IMR-90 (cell line): Measurements from ENCODE around the gene CRACR2B. TPM values are rescaled to one million over a fixed set of nuclear protein-coding genes. Genes with fewer than 3 reads are reported as not detected.

ENCODE experiments used
- ATAC-seq: fragments of 200-7000 bp; cut with Tn5 transposase; 2 replicates; pipeline ENCODE4 v1.9.1; 2020; ENCODE audit warnings: low read depth, mild to moderate bottlenecking, moderate library complexity
- BruUV-seq: library from RNA; stranded (reverse); fragments of 400-500 nt; replicated peaks from 2 replicates; lab custom pipeline; 2021; lab: Mats Ljungman, UMichigan
- CTCF ChIA-PET: fragments of 300-600 bp; formaldehyde crosslinking; extraction: SDS; loops from one replicate; lab custom pipeline; 2021; ENCODE audit warnings: antibody characterized with exemption; lab: Yijun Ruan, JAX
- POLR2A ChIA-PET: fragments of 300-600 bp; sonication (Branson Sonifier 250); formaldehyde crosslinking; loops from one replicate; lab custom pipeline; 2022; ENCODE audit warnings: antibody characterized with exemption; ENCODE audit not compliant: unreplicated experiment; lab: Charles Lee
- DNase-seq: peaks from one replicate; pipeline ENCODE4 v3.0.0; 2013
- H2AFZ ChIP-seq: replicated peaks from 2 replicates; pipeline ENCODE3; 2013; ENCODE audit warnings: low read length, mild to moderate bottlenecking; ENCODE audit not compliant: poor library complexity
- H2AK5ac ChIP-seq: 2 replicates; pipeline ENCODE4 v1.6.1; 2013; ENCODE audit warnings: low read depth, low read length, inconsistent platforms
- H2AK9ac ChIP-seq: replicated peaks from 2 replicates; pipeline ENCODE3; 2013; ENCODE audit warnings: mild to moderate bottlenecking, low read depth, low read length, moderate library complexity; ENCODE audit not compliant: poor library complexity
- H2BK120ac ChIP-seq: 2 replicates; pipeline ENCODE4 v1.6.1; 2013; ENCODE audit warnings: low read depth, low read length, inconsistent platforms
- H2BK15ac ChIP-seq: 3 replicates; pipeline ENCODE4 v1.6.1; 2013; ENCODE audit warnings: low read depth, low read length, inconsistent platforms
- H2BK20ac ChIP-seq: 2 replicates; pipeline ENCODE4 v1.6.1; 2013; ENCODE audit warnings: low read depth, mild to moderate bottlenecking, inconsistent platforms, low read length, moderate library complexity
- H2BK5ac ChIP-seq: 2 replicates; pipeline ENCODE4 v1.6.1; 2013; ENCODE audit warnings: mild to moderate bottlenecking, low read depth, low read length, inconsistent platforms; ENCODE audit not compliant: poor library complexity, severe bottlenecking
- H3K14ac ChIP-seq: replicated peaks from 2 replicates; pipeline ENCODE4 v1.6.1; 2013; ENCODE audit warnings: low read depth, low read length, inconsistent platforms
- H3K18ac ChIP-seq: 2 replicates; pipeline ENCODE4 v1.6.1; 2013; ENCODE audit warnings: low read depth, low read length, control low read depth
- H3K23ac ChIP-seq: 2 replicates; pipeline ENCODE4 v1.6.1; 2013; ENCODE audit warnings: low read depth, low read length, inconsistent platforms
- H3K27ac ChIP-seq: 2 replicates; pipeline ENCODE4 v1.5.1; 2013; ENCODE audit warnings: mild to moderate bottlenecking, control low read depth, low read length; ENCODE audit not compliant: insufficient read depth
- H3K27me3 ChIP-seq: 2 replicates; pipeline ENCODE4 v1.6.1; 2013; ENCODE audit warnings: low read length; ENCODE audit not compliant: control insufficient read depth, insufficient read depth
- H3K36me3 ChIP-seq: 2 replicates; pipeline ENCODE4 v1.6.1; 2013; ENCODE audit warnings: low read length, mixed read lengths; ENCODE audit not compliant: control insufficient read depth, insufficient read depth
- H3K4ac ChIP-seq: 2 replicates; pipeline ENCODE4 v1.6.1; 2013; ENCODE audit warnings: low read depth, low read length, inconsistent platforms
- H3K4me1 ChIP-seq: 2 replicates; pipeline ENCODE4 v1.6.1; 2013; ENCODE audit warnings: low read length, mixed read lengths; ENCODE audit not compliant: control insufficient read depth, insufficient read depth
- H3K4me2 ChIP-seq: 2 replicates; pipeline ENCODE4 v1.6.1; 2013; ENCODE audit warnings: low read depth, mild to moderate bottlenecking, control low read depth, low read length, moderate library complexity
- H3K4me3 ChIP-seq: 2 replicates; pipeline ENCODE4 v1.5.1; 2013; ENCODE audit warnings: low read depth, mild to moderate bottlenecking, control low read depth, low read length, moderate library complexity; ENCODE audit not compliant: insufficient read depth
- H3K56ac ChIP-seq: 2 replicates; pipeline ENCODE4 v1.6.1; 2013; ENCODE audit warnings: low read length, inconsistent platforms; ENCODE audit not compliant: insufficient read depth; ENCODE audit errors: extremely low read depth
- H3K79me1 ChIP-seq, 2 experiments: 2 replicates each; pipeline ENCODE4 v1.6.1; 2013; ENCODE audit warnings: low read length in 2 of 2, inconsistent platforms in 1 of 2, low read depth in 1 of 2
- H3K9ac ChIP-seq: 2 replicates; pipeline ENCODE4 v1.6.1; 2013; ENCODE audit warnings: low read depth, low read length, control low read depth
- H3K9me1 ChIP-seq: 2 replicates; pipeline ENCODE4 v1.6.1; 2013; ENCODE audit warnings: low read length, inconsistent platforms; ENCODE audit not compliant: insufficient read depth
- H3K9me3 ChIP-seq: 2 replicates; pipeline ENCODE4 v1.6.1; 2013; ENCODE audit warnings: low read length; ENCODE audit not compliant: control insufficient read depth, insufficient read depth
- H4K20me1 ChIP-seq: 2 replicates; pipeline ENCODE4 v1.6.1; 2013; ENCODE audit warnings: low read length, inconsistent platforms; ENCODE audit not compliant: insufficient read depth
- H4K5ac ChIP-seq: 2 replicates; pipeline ENCODE4 v1.6.1; 2013; ENCODE audit warnings: mild to moderate bottlenecking, low read depth, low read length, control low read depth
- H4K8ac ChIP-seq, 2 experiments: 2 replicates each; pipeline ENCODE4 v1.6.1; 2013; ENCODE audit warnings: low read depth in 2 of 2, low read length in 2 of 2, control low read depth in 1 of 2, inconsistent platforms in 1 of 2
- H4K91ac ChIP-seq: 2 replicates; pipeline ENCODE4 v1.6.1; 2013; ENCODE audit warnings: low read depth, low read length, inconsistent platforms; ENCODE audit not compliant: insufficient read depth
- FOS ChIP-seq: fragments of 150-350 bp; IDR thresholded peaks from 2 replicates; pipeline ENCODE4 v1.6.1; 2016; ENCODE audit warnings: low read depth, low read length
- MAFK ChIP-seq: IDR thresholded peaks from 2 replicates; pipeline ENCODE4 v1.6.1; 2012; ENCODE audit warnings: low read depth, low read length, improper control_type of control experiment
- MXI1 ChIP-seq: IDR thresholded peaks from 2 replicates; pipeline ENCODE4 v1.6.1; 2012; ENCODE audit warnings: low read depth, mild to moderate bottlenecking, low read length, moderate library complexity, borderline replicate concordance
- NFE2L2 ChIP-seq: fragments of 150-350 bp; IDR thresholded peaks from 2 replicates; pipeline ENCODE4 v1.6.1; 2016; ENCODE audit warnings: low read depth, mild to moderate bottlenecking, low read length
- WGBS, 2 experiments: methylation state at CpG; one replicate each; pipeline versions ENCODE4 v1.1.5 to v1.1.7; 2013; ENCODE audit warnings: missing lambda C conversion rate in 2 of 2; ENCODE audit not compliant: insufficient read length in 1 of 2; ENCODE audit errors: extremely low coverage in 2 of 2; 5-methylcytosine and 5-hydroxymethylcytosine counted together
- dilution Hi-C: fragments of 300-500 bp; cut with HindIII; formaldehyde crosslinking; loops from one replicate; pipeline ENCODE4 v1.14.3; 2018; ENCODE audit warnings: low sequenced_read_pairs; ENCODE audit not compliant: unreplicated experiment
- in situ Hi-C: fragments of 300-500 bp; cut with MboI; formaldehyde crosslinking; loops from 3 replicates; pipeline ENCODE4 v1.14.3; 2019; ENCODE audit warnings: low sequenced_read_pairs, inconsistent platforms, mixed read lengths
- intact Hi-C: fragments of 100-400 bp; cut with micrococcal nuclease; formaldehyde crosslinking; loops from 2 replicates; pipeline ENCODE4 v1.10.0; 2022
- polyA plus RNA-seq, 3 experiments: library from polyadenylated mRNA; depleted of rRNA; stranded (reverse); fragments of >200 nt; gene quantifications; 2 replicates each; pipeline ENCODE4 v1.2.3, GENCODE V29; 2012; ENCODE audit warnings: low replicate concordance in 1 of 3
- total RNA-seq: library from RNA; depleted of rRNA; stranded (reverse); fragments of >200 nt; gene quantifications from 2 replicates; pipeline ENCODE4 v1.2.3, GENCODE V29; 2012
- TF ChIP-seq, protein P1 (sequence below): fragments of 150-350 bp; IDR thresholded peaks from 2 replicates; pipeline ENCODE4 v1.6.1; 2016; ENCODE audit warnings: low read depth, mild to moderate bottlenecking, low read length, moderate library complexity, borderline replicate concordance

Gene CRACR2B
- total and polyA plus RNA-seq, 2 of the 4 experiments (the other 2 are of a cell fraction): 0.54 to 2.5 TPM

DNA sequence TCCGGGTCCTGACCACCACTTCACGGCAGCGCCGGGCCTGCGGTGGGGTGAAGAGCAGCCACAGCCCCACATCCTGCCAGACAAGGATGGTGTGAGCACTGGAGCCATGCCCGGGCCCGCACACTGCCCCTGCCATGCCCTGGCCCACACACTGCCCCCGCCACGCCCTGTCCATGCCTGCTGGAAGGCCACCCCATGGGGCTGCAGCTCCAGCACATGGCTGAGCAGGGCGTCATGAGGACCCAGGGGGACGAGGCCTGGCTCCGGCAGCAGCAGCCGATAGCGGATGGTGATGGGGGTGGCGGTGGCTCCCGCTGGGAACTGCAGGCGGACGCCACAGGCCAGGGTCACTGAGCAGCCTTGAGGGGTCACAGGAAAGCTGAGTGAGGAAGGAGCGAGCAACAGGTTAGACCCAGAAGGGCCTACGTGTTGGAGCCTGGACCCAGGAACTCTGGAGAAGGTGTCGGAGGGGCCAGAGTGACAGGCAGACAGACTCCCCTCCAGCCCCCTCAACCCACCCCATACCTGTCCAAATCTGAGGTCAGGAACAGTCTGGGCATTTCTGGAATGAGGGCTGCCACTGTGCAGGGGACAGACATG is 25.6 kb upstream of the CRACR2B start:
- DNase-seq (no peak), ATAC-seq (no peak)
- Histone ChIP-seq H3K79me1 (peaks cover 2 to 29% of the 10 kb centered on the region in 2 experiments; a peak in 3 of 4 replicates), H3K9me3 (no peaks in the 10 kb centered on the region), H3K18ac (no peak overlapping the region), H2BK120ac (no peak overlapping the region), H3K27me3 (no peaks in the 10 kb centered on the region), H3K14ac (no peak overlapping the region), H2BK20ac (no peak overlapping the region), H4K91ac (no peak overlapping the region), H2AFZ (no peak overlapping the region), H4K20me1 (peaks cover 8% of the 10 kb centered on the region), H3K9me1 (no peaks in the 10 kb centered on the region), H2BK5ac (no peak overlapping the region), H4K8ac (no peak overlapping the region), H3K56ac (no peak overlapping the region), H3K23ac (no peak overlapping the region), H3K4me2 (no peak overlapping the region), H3K9ac (no peak overlapping the region), H3K36me3 (peaks cover 26% of the 10 kb centered on the region), H2BK15ac (no peak overlapping the region), H4K5ac (no peak overlapping the region), H2AK9ac (peak overlapping the region; percentile 82), H3K4me3 (no peak overlapping the region), H2AK5ac (no peak overlapping the region), H3K4ac (no peak overlapping the region), H3K27ac (no peak overlapping the region), H3K4me1 (peaks cover 18% of the 10 kb centered on the region)
- TF ChIP-seq MAFK (no peak), MXI1 (no peak), FOS (no peak), NFE2L2 (no peak)
- TF ChIP-seq, protein P1, sequence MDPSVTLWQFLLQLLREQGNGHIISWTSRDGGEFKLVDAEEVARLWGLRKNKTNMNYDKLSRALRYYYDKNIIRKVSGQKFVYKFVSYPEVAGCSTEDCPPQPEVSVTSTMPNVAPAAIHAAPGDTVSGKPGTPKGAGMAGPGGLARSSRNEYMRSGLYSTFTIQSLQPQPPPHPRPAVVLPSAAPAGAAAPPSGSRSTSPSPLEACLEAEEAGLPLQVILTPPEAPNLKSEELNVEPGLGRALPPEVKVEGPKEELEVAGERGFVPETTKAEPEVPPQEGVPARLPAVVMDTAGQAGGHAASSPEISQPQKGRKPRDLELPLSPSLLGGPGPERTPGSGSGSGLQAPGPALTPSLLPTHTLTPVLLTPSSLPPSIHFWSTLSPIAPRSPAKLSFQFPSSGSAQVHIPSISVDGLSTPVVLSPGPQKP: no peak
- ChIA-PET CTCF (no interaction called here), POLR2A (no interaction called here)
- WGBS, 2 experiments: 96% methylated on average over 14 of the region's 21 CpGs; no CpG with 5 or more reads in 1 of the 2 experiments
- dilution Hi-C loops: no loop called here
- BruUV-seq: no TSS peak
- in situ Hi-C loops: no loop called here
- intact Hi-C loops: no loop called here
